GM19324 (cell line): Measurements from ENCODE around the gene DYNLT4.

Source experiments
- ATAC-seq: cut with Tn5 transposase; IDR thresholded peaks from one replicate; pipeline ENCODE4 v1.9.1; 2021; ENCODE audit warnings: mild to moderate bottlenecking, moderate library complexity; ENCODE audit not compliant: unreplicated experiment, low FRiP score

Gene DYNLT4

GRCh38 chr1:44792736-44793502 is 14.2 kb downstream of the DYNLT4 start:
- ATAC-seq = no peak

GRCh38 chr1:44790968-44791801 is 16.0 kb downstream of the DYNLT4 start:
- ATAC-seq = no peak

- ATAC-seq = no peak
These were observed 18.9 kb downstream of the DYNLT4 start, which contains the start of gene BEST4 for GRCh38 chr1:44788120-44788860. BEST4 (minus strand) TSS chr1:44788170; CDS start chr1:44787705, 465 bp downstream.

- ATAC-seq = no peak
These were observed 19.6 kb downstream of the DYNLT4 start for GRCh38 chr1:44787506-44787905.

- no peak for ATAC-seq
These were observed 20.2 kb downstream of the DYNLT4 start for GRCh38 chr1:44786841-44787426.

- no peak for ATAC-seq
These were observed 20.9 kb downstream of the DYNLT4 start for GRCh38 chr1:44786138-44786840.

GRCh38 chr1:44785501-44786137 is 21.5 kb downstream of the DYNLT4 start:
- no peak for ATAC-seq

GRCh38 chr1:44785029-44785380 is 22.1 kb downstream of the DYNLT4 start:
- no peak for ATAC-seq

GRCh38 chr1:44784094-44785028 is 22.8 kb downstream of the DYNLT4 start:
- ATAC-seq = no peak

- ATAC-seq = no peak
These were observed 23.5 kb downstream of the DYNLT4 start for GRCh38 chr1:44783697-44784093.

GRCh38 chr1:44780583-44781121 is 26.5 kb downstream of the DYNLT4 start:
- ATAC-seq = no peak

- no peak for ATAC-seq
These were observed 28.2 kb downstream of the DYNLT4 start for GRCh38 chr1:44778705-44779576.

- ATAC-seq = no peak
These were observed 29.0 kb downstream of the DYNLT4 start for GRCh38 chr1:44777969-44778635.

GRCh38 chr1:44777547-44777946 is 29.6 kb downstream of the DYNLT4 start:
- no peak for ATAC-seq

- no peak for ATAC-seq
These were observed 30.5 kb downstream of the DYNLT4 start for GRCh38 chr1:44776730-44777068.

- ATAC-seq = peak; percentile 18
These were observed 31.0 kb downstream of the DYNLT4 start for GRCh38 chr1:44775930-44776729.
